BE2C (cell line): ENCODE data around the gene ADCY10.

ENCODE experiments used
- DNase-seq: peaks from one replicate; pipeline ENCODE4 v3.0.0-alpha.2; 2020
- H3K27me3 ChIP-seq: fragments of 250-450 bp; sonication (Bioruptor Pico); 2 replicates; pipeline ENCODE4 v1.5.1; 2020; ENCODE audit warnings: mild to moderate bottlenecking
- H3K36me3 ChIP-seq: fragments of 250-450 bp; sonication (Bioruptor Pico); 2 replicates; pipeline ENCODE4 v1.5.1; 2020; ENCODE audit warnings: mild to moderate bottlenecking
- H3K4me1 ChIP-seq: fragments of 250-450 bp; sonication (Bioruptor Pico); 2 replicates; pipeline ENCODE4 v1.5.1; 2020
- H3K4me3 ChIP-seq: 2 replicates; pipeline ENCODE4 v1.5.1; 2011; ENCODE audit warnings: low read depth, low read length
- H3K9me3 ChIP-seq: fragments of 250-450 bp; sonication (Bioruptor Pico); 2 replicates; pipeline ENCODE4 v1.5.1; 2020
- CTCF ChIP-seq: IDR thresholded peaks from 2 replicates; pipeline ENCODE4 v1.5.1; 2012; ENCODE audit warnings: mild to moderate bottlenecking, low read depth, low read length

Gene ADCY10

GRCh38 chr1:167797015-167797414 lies 116.9 kb downstream of the ADCY10 start:
- Histone ChIP-seq H3K9me3 (no peaks in the 10 kb centered on the region), H3K27me3 (no peaks in the 10 kb centered on the region), H3K4me1 (peaks cover 7% of the 10 kb centered on the region; the same call in 1 of the 2 replicates), H3K36me3 (no peaks in the 10 kb centered on the region; the same call in 1 of the 2 replicates), H3K4me3 (no peak overlapping the region)
- no peak for DNase-seq
- no peak for TF ChIP-seq CTCF

- Histone ChIP-seq H3K4me3 (no peak overlapping the region), H3K36me3 (no peaks in the 10 kb centered on the region; the same call in 1 of the 2 replicates)
Measured at GRCh38 chr1:167795810-167796740, 117.9 kb downstream of the ADCY10 start.

GRCh38 chr1:167794043-167794442 lies 119.9 kb downstream of the ADCY10 start:
- Histone ChIP-seq H3K36me3 (peaks cover 12% of the 10 kb centered on the region), H3K4me1 (peaks cover 3% of the 10 kb centered on the region; the same call in 1 of the 2 replicates), H3K4me3 (no peak overlapping the region), H3K27me3 (no peaks in the 10 kb centered on the region), H3K9me3 (no peaks in the 10 kb centered on the region)
- no peak for DNase-seq
- no peak for TF ChIP-seq CTCF

More at GRCh38 chr1:167795810-167796740, 117.9 kb downstream of the ADCY10 start:
- TF ChIP-seq CTCF = no peak
- Histone ChIP-seq H3K9me3 (no peaks in the 10 kb centered on the region), H3K27me3 (no peaks in the 10 kb centered on the region), H3K4me1 (peaks cover 7% of the 10 kb centered on the region; the same call in 1 of the 2 replicates)
- DNase-seq = no peak

GRCh38 chr1:167792188-167792565 lies 121.8 kb downstream of the ADCY10 start:
- H3K27me3 ChIP-seq = no peaks in the 10 kb centered on the region
- H3K4me3 ChIP-seq = no peak overlapping the region
- peaks cover 20% of the 10 kb centered on the region for H3K36me3 ChIP-seq
- peaks cover 3% of the 10 kb centered on the region; the same call in 1 of the 2 replicates for H3K4me1 ChIP-seq
- H3K9me3 ChIP-seq = no peaks in the 10 kb centered on the region
- no peak for DNase-seq
- no peak for TF ChIP-seq CTCF

GRCh38 chr1:167791281-167792187 lies 122.4 kb downstream of the ADCY10 start:
- no peak for DNase-seq
- no peak overlapping the region for H3K4me3 ChIP-seq

More at GRCh38 chr1:167791281-167792187, 122.4 kb downstream of the ADCY10 start:
- no peaks in the 10 kb centered on the region for H3K9me3 ChIP-seq
- H3K27me3 ChIP-seq = no peaks in the 10 kb centered on the region
- H3K36me3 ChIP-seq = peaks cover 21% of the 10 kb centered on the region
- H3K4me1 ChIP-seq = no peaks in the 10 kb centered on the region
- no peak for TF ChIP-seq CTCF
